ENCODE data around the gene PCYT1A.

- TF ChIP-seq EZH2 (IDR thresholded peaks at IDR 0.05; ENCODE audit: borderline replicate concordance, insufficient read depth, low read depth, low read length, poor library complexity, severe bottlenecking): no peak
- no peak for TF ChIP-seq CTCF (IDR thresholded peaks at IDR 0.05)
Measured at GRCh38 chr3:196241704-196242103, 45.8 kb downstream of the PCYT1A start.

Data from B cell (primary cell).